ENCODE measurements around the gene ZMYND8. TPM values are rescaled to one million over a fixed set of nuclear protein-coding genes. Genes with fewer than 3 reads are reported as not detected.
"Not testable (repeated sequence)": the region's sequence is repeated elsewhere in the genome, so short reads cannot be mapped to it uniquely, and the experiment has no call there.

Gene ZMYND8
- polyA plus RNA-seq, 3 donors, result 1.4 to 13.8 (median 5.8) TPM

- Histone ChIP-seq H3K4me2 (replicated peaks; ENCODE audit: extremely low read depth, low read length, poor library complexity, severe bottlenecking) (no peak overlapping the region), H3K4me1 (ENCODE audit: control insufficient read depth in 1 of 2, insufficient read depth in 2 of 2, low read length in 2 of 2) (no peaks in the 10 kb centered on the region), H3K9me3 (replicated peaks in 1 of 2; ENCODE audit: control insufficient read depth in 1 of 2, insufficient read depth in 1 of 2, low read length in 2 of 2) (no peaks in the 10 kb centered on the region), H4K20me1 (ENCODE audit: insufficient read depth, low read length) (peaks cover 48% of the 10 kb centered on the region), H3K27me3 (ENCODE audit: control insufficient read depth in 2 of 2, insufficient read depth in 2 of 2, low read length in 2 of 2) (no peaks in the 10 kb centered on the region), H3K4me3 (replicated peaks in 1 of 3; ENCODE audit: low read depth in 2 of 3, low read length in 3 of 3) (no peak overlapping the region), H2AFZ (ENCODE audit: insufficient read depth, low read depth, low read length, poor library complexity, severe bottlenecking) (no peak overlapping the region), H3K27ac (ENCODE audit: low read depth in 1 of 2, low read length in 2 of 2) (no peak overlapping the region), H3K36me3 (replicated peaks in 1 of 2; ENCODE audit: control insufficient read depth in 1 of 2, insufficient read depth in 2 of 2, low read length in 2 of 2) (peaks cover 53 to 90% of the 10 kb centered on the region in 2 donors), H3K9ac (ENCODE audit: insufficient read depth, low read length, poor library complexity, severe bottlenecking) (no peak overlapping the region), H3K79me2 (ENCODE audit: insufficient read depth, low read length) (peaks cover 20% of the 10 kb centered on the region)
- Mint-ChIP-seq H3K36me3 (peaks cover 61 to 86% of the 10 kb centered on the region in 2 donors), H3K27me3 (ENCODE audit: low read depth in 3 of 3) (peaks cover 0 to 2% (median 0%) of the 10 kb centered on the region in 3 donors), H3K4me1 (peaks cover 9% of the 10 kb centered on the region), H3K27ac (peak overlapping the region in 3 of 7 donors; percentile 4 to 56 (median 43)), H3K9me3 (no peaks in the 10 kb centered on the region), H3K4me3 (no peak overlapping the region)
- no peak for TF ChIP-seq CTCF (IDR thresholded peaks at IDR 0.05)
- intact Hi-C loops (cut with micrococcal nuclease), result no loop called here
- 78% methylated on average over 8 of the region's 15 CpGs for WGBS (ENCODE audit: insufficient coverage)
- no peak for DNase-seq
Measured at GRCh38 chr20:47262365-47263013, 94.0 kb downstream of the ZMYND8 start.

DNA sequence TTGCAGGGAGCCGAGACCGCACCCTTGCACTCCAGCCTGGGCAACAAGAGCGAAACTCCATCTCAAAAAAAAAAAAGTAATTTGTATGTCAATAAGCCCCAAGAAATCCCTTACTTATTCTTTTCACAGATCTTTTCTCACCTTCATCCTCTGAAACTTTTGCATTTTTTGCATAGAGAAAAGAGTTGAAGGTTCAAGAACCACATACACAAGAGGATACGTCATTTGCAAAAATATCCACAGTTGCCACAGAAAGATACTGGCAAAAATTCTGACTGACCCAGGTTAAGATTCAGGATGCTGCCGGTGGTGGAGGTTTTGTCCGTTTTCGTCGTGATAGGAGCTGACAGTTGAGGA, 94.5 kb downstream of the ZMYND8 start:
- H3K4me3 Mint-ChIP-seq, result no peak overlapping the region
- H4K20me1 ChIP-seq (ENCODE audit: insufficient read depth, low read length), result peaks cover 45% of the 10 kb centered on the region
- no peaks in the 10 kb centered on the region for H3K9me3 ChIP-seq (replicated peaks in 1 of 2; ENCODE audit: control insufficient read depth in 1 of 2, insufficient read depth in 1 of 2, low read length in 2 of 2)
- intact Hi-C loops (cut with micrococcal nuclease), result no loop called here
- H3K9ac ChIP-seq (ENCODE audit: insufficient read depth, low read length, poor library complexity, severe bottlenecking), result no peak overlapping the region
- H3K4me2 ChIP-seq (replicated peaks; ENCODE audit: extremely low read depth, low read length, poor library complexity, severe bottlenecking), result no peak overlapping the region
- WGBS (ENCODE audit: insufficient coverage), result 93% methylated on average over 4 of the region's 8 CpGs
- H3K79me2 ChIP-seq (ENCODE audit: insufficient read depth, low read length), result peaks cover 14% of the 10 kb centered on the region
- H3K4me3 ChIP-seq (replicated peaks in 1 of 3; ENCODE audit: low read depth in 2 of 3, low read length in 3 of 3), result no peak overlapping the region
- H3K27ac Mint-ChIP-seq, result peak overlapping the region in 1 of 7 donors; percentile 4
- peaks cover 9% of the 10 kb centered on the region for H3K4me1 Mint-ChIP-seq
- DNase-seq, result no peak
- peaks cover 49 to 90% of the 10 kb centered on the region in 2 donors for H3K36me3 ChIP-seq (replicated peaks in 1 of 2; ENCODE audit: control insufficient read depth in 1 of 2, insufficient read depth in 2 of 2, low read length in 2 of 2)
- peaks cover 60 to 85% of the 10 kb centered on the region in 2 donors for H3K36me3 Mint-ChIP-seq
- peaks cover 0 to under 1% (median 0%) of the 10 kb centered on the region in 3 donors for H3K27me3 Mint-ChIP-seq (ENCODE audit: low read depth in 3 of 3)
- H3K27ac ChIP-seq (ENCODE audit: low read depth in 1 of 2, low read length in 2 of 2), result no peak overlapping the region
- no peak for TF ChIP-seq CTCF (IDR thresholded peaks at IDR 0.05)
- H3K4me1 ChIP-seq (ENCODE audit: control insufficient read depth in 1 of 2, insufficient read depth in 2 of 2, low read length in 2 of 2), result no peaks in the 10 kb centered on the region
- H3K27me3 ChIP-seq (ENCODE audit: control insufficient read depth in 2 of 2, insufficient read depth in 2 of 2, low read length in 2 of 2), result no peaks in the 10 kb centered on the region
- H2AFZ ChIP-seq (ENCODE audit: insufficient read depth, low read depth, low read length, poor library complexity, severe bottlenecking), result no peak overlapping the region
- no peaks in the 10 kb centered on the region for H3K9me3 Mint-ChIP-seq

- H3K4me1 Mint-ChIP-seq; H3K27me3 ChIP-seq (ENCODE audit: control insufficient read depth in 2 of 2, insufficient read depth in 2 of 2, low read length in 2 of 2); H3K27ac ChIP-seq (ENCODE audit: low read depth in 1 of 2, low read length in 2 of 2); H3K9ac ChIP-seq (ENCODE audit: insufficient read depth, low read length, poor library complexity, severe bottlenecking); DNase-seq; H3K79me2 ChIP-seq (ENCODE audit: insufficient read depth, low read length); H3K4me2 ChIP-seq (replicated peaks; ENCODE audit: extremely low read depth, low read length, poor library complexity, severe bottlenecking); H3K9me3 ChIP-seq (replicated peaks in 1 of 2; ENCODE audit: control insufficient read depth in 1 of 2, insufficient read depth in 1 of 2, low read length in 2 of 2); H3K4me1 ChIP-seq (ENCODE audit: control insufficient read depth in 1 of 2, insufficient read depth in 2 of 2, low read length in 2 of 2); H3K4me3 Mint-ChIP-seq; H3K27me3 Mint-ChIP-seq (ENCODE audit: low read depth in 3 of 3); H3K9me3 Mint-ChIP-seq; H2AFZ ChIP-seq (ENCODE audit: insufficient read depth, low read depth, low read length, poor library complexity, severe bottlenecking); intact Hi-C loops (cut with micrococcal nuclease); H3K4me3 ChIP-seq (replicated peaks in 1 of 3; ENCODE audit: low read depth in 2 of 3, low read length in 3 of 3): not testable (repeated sequence)
- Mint-ChIP-seq H3K27ac (peak overlapping the region in 2 of 7 donors; percentile 10 to 17), H3K36me3 (peaks cover 59 to 85% of the 10 kb centered on the region in 2 donors)
- 100% methylated on average over 1 of the region's 2 CpGs for WGBS (ENCODE audit: insufficient coverage)
- Histone ChIP-seq H3K36me3 (replicated peaks in 1 of 2; ENCODE audit: control insufficient read depth in 1 of 2, insufficient read depth in 2 of 2, low read length in 2 of 2) (peaks cover 47 to 90% of the 10 kb centered on the region in 2 donors), H4K20me1 (ENCODE audit: insufficient read depth, low read length) (peaks cover 47% of the 10 kb centered on the region)
Measured at GRCh38 chr20:47261161-47261774, 95.2 kb downstream of the ZMYND8 start.

All from CD14-positive monocyte (primary cell).